BJ (cell line): ENCODE results near the gene CHKB. TPM values are rescaled to one million over a fixed set of nuclear protein-coding genes. Genes with fewer than 3 reads are reported as not detected.

ENCODE experiments used
- CTCF ChIA-PET: fragments of 350-600 bp; formaldehyde crosslinking; extraction: SDS; loops from one replicate; lab custom pipeline; 2021; ENCODE audit warnings: antibody characterized with exemption, inconsistent platforms; lab: Yijun Ruan, JAX
- POLR2A ChIA-PET: fragments of 300-600 bp; sonication (Branson Sonifier 250); formaldehyde crosslinking; extraction: SDS; loops from one replicate; lab custom pipeline; 2021; ENCODE audit warnings: antibody characterized with exemption; lab: Charles Lee
- DNase-seq: peaks from one replicate; pipeline ENCODE4 v3.0.0-alpha.2; 2011; ENCODE audit warnings: low read depth
- H3K27me3 ChIP-seq: 2 replicates; pipeline ENCODE4 v1.6.0; 2011; ENCODE audit warnings: low read length; ENCODE audit not compliant: control insufficient read depth, insufficient read depth
- H3K36me3 ChIP-seq: 2 replicates; pipeline ENCODE4 v1.5.1; 2011; ENCODE audit warnings: low read length; ENCODE audit not compliant: control insufficient read depth, insufficient read depth
- H3K4me3 ChIP-seq: 2 replicates; pipeline ENCODE4 v1.5.1; 2011; ENCODE audit warnings: low read depth, mild to moderate bottlenecking, control low read depth, low read length
- CTCF ChIP-seq: IDR thresholded peaks from 2 replicates; pipeline ENCODE4 v1.5.1; 2011; ENCODE audit warnings: low read depth, mild to moderate bottlenecking, control low read depth, inconsistent platforms, low read length, moderate library complexity; ENCODE audit not compliant: insufficient read depth
- polyA plus RNA-seq: library from polyadenylated mRNA; depleted of rRNA; stranded (reverse); fragments of >200 nt; gene quantifications from 2 replicates; pipeline ENCODE4 v1.2.3, GENCODE V29; 2011

Gene CHKB
- polyA plus RNA-seq, 1 experiment: 51.2 TPM

- peaks cover 8% of the 10 kb centered on the region for H3K36me3 ChIP-seq
- H3K27me3 ChIP-seq: no peaks in the 10 kb centered on the region
- TF ChIP-seq CTCF: no peak
- peak overlapping the region; percentile 61 for H3K4me3 ChIP-seq
- ChIA-PET CTCF (interaction anchor here (1.4 kb wide), 1 partner anchor 11 kb away, joined by 4 read pairs; no protein-coding TSS in a partner anchor), POLR2A (no interaction called here)
- no peak for DNase-seq
Observed at GRCh38 chr22:50583294-50583861, 729 bp upstream of the CHKB start.

GRCh38 chr22:50581950-50582492 lies 628 bp downstream of the CHKB start:
- DNase-seq: no peak
- no peak for TF ChIP-seq CTCF
- Histone ChIP-seq H3K4me3 (peak overlapping the region; percentile 83), H3K36me3 (peaks cover 8% of the 10 kb centered on the region), H3K27me3 (no peaks in the 10 kb centered on the region)
- CTCF ChIA-PET: interaction anchor here (1.1 to 2.2 kb wide), 4 partner anchors 10 to 56 kb away, joined by 3 to 9 read pairs (median 4); partner anchors contain the start of genes SCO2 and SYCE3
- POLR2A ChIA-PET: no interaction called here

- Histone ChIP-seq H3K4me3 (peak overlapping the region; percentile 83), H3K36me3 (peaks cover 8% of the 10 kb centered on the region), H3K27me3 (no peaks in the 10 kb centered on the region)
- TF ChIP-seq CTCF: no peak
- DNase-seq: no peak
- CTCF ChIA-PET: interaction anchor here (0.7 to 2.2 kb wide), 5 partner anchors 12 to 128 kb away, joined by 3 to 9 read pairs (median 3); partner anchors contain the start of genes SCO2 and SYCE3
- POLR2A ChIA-PET: no interaction called here
Observed at GRCh38 chr22:50581031-50581949, 1.4 kb downstream of the CHKB start.

- Histone ChIP-seq H3K4me3 (no peak overlapping the region), H3K27me3 (no peaks in the 10 kb centered on the region), H3K36me3 (peaks cover 8% of the 10 kb centered on the region)
- no peak for TF ChIP-seq CTCF
- no peak for DNase-seq
- POLR2A ChIA-PET: no interaction called here
- CTCF ChIA-PET: interaction anchor here (1.2 to 1.4 kb wide), 2 partner anchors 11 to 17 kb away, joined by 3 to 5 read pairs; partner anchors contain the start of gene SYCE3
Observed at GRCh38 chr22:50579752-50580151, 2.9 kb downstream of the CHKB start.

GRCh38 chr22:50578776-50579310 lies 3.8 kb downstream of the CHKB start:
- ChIA-PET CTCF (interaction anchor here (1.1 to 1.6 kb wide), 3 partner anchors 16 to 53 kb away, joined by 4 to 6 read pairs (median 5); partner anchors contain the start of genes SCO2 and SYCE3), POLR2A (no interaction called here)
- DNase-seq: no peak
- Histone ChIP-seq H3K36me3 (peaks cover 8% of the 10 kb centered on the region), H3K4me3 (no peak overlapping the region), H3K27me3 (no peaks in the 10 kb centered on the region)
- TF ChIP-seq CTCF: no peak
